Activated T-cell treated with anti-CD3 and anti-CD28 coated beads for 48 hours (primary cell): ENCODE data around the gene DTD1.
A peak's percentile ranks its signal among the peaks of the same experiment; 100 is the strongest.

ENCODE experiments used
- DNase-seq: peaks from one replicate; pipeline ENCODE4 v3.0.0-alpha.2; 2020; ENCODE audit warnings: low read depth

Gene DTD1

GRCh38 chr20:18587665-18588573 lies at the start of gene DTD1:
Gene DTD1, plus strand, starts transcription at chr20:18588054. Its CDS starts 19 bp downstream, at chr20:18588073.
- peak; percentile 92 for DNase-seq

- DNase-seq: no peak
Measured at GRCh38 chr20:18541741-18542140, 46.1 kb upstream of the DTD1 start.

- no peak for DNase-seq
Measured at GRCh38 chr20:18543216-18543615, 44.6 kb upstream of the DTD1 start.

GRCh38 chr20:18543932-18544331 lies 43.9 kb upstream of the DTD1 start:
- no peak for DNase-seq

DNA sequence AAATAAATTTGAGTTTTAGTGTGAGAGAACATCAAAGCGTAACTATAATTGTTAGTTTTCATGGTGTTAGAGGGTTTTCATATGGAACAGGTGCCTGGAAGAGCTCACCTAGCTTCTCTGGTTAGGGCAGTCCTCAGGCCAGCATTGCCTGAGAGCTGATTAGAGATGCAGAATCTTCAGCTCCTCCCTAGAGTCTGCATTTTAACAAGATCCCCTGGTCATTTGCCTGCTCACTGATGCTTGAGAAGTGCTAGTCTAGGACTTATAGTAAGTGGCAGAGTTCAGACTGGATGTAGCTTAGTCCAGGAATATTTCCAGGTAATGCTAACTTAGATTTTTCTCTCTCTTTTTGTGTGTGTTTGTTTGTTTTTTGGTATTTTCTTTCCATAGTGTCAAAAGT lies 42.3 kb upstream of the DTD1 start:
- DNase-seq: no peak

DNA sequence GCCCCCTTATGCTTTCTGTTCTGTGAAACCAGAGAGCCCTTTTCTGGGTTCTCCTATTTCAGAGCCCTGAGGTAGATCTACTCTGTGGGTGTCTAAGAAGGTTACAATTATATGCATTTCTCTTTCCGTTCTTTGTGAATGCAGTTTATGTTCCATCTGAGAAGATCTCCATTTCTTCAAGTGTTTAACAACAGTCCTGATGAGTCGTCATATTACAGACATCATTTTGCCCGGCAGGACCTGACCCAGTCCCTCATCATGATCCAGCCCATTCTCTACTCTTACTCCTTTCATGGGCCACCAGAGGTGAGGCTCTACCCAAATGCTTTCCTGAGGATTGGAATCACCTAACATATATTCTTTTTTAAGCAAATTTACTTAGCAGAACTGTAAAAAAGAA lies 39.4 kb upstream of the DTD1 start:
- no peak for DNase-seq

DNA sequence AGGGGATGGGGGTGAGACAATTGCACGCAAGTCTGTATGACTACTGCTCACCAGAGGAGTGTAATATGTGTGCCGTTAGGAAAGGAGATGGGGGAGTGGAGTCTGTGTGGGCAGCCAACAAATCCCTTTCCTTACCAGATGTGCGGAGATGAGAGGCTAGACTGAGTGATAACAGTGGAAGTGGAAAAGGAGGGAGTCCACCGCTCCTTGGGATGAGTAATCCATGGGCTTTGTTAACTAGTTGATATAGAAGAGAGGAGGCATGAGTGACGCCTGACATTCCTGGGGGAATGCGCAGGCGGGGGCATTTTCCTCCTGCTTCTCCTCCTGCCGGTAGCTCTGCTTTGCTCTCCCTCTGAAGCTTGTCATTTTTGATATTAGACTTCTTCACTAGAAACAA lies 34.1 kb upstream of the DTD1 start:
- DNase-seq: no peak

DNA sequence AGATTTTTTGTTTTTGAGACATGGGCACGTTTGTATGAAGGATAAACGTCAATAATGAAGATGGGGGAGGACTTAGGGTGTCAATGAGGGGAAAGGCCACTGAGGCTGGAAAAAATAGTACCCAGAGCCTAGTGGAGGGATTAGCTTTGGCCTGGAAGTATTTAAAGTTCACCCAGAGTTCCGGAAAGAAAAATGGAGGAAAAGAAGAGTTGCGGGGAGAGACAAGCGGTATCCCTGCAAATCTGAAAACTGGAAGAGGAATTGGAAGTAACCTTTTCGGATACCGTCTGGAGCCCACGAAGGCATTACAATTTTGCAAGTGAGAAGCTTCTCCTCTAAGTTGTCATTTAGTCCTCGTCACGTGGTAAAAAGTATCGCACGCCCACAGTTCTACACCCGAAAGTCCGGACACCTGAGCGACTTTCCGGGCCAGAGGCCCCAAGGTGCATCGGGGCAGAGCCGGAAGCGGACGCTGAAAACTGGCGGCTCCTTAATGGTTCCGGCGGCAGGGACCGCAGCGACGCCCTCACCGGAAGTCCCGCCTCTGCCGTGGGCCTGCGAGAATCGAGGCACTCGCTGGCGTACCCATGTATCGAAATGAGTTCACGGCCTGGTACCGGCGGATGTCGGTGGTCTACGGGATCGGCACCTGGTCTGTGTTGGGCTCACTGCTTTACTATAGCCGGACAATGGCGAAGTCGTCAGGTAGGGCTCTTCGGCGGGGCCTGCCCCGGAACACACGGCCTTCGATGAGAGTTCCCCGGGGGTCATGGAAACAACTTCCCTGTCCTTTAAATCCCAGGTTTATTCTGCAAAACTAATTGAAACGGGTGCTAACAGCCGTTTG lies 20.7 kb upstream of the DTD1 start, which contains the start of gene SMIM26:
SMIM26 (plus strand) TSS at position 541 of the 847 bp plus-strand sequence; CDS start at position 588, 47 bp downstream.
- peak; percentile 93 for DNase-seq

- DNase-seq: no peak
Measured at GRCh38 chr20:18567739-18568091, 20.1 kb upstream of the DTD1 start.

DNA sequence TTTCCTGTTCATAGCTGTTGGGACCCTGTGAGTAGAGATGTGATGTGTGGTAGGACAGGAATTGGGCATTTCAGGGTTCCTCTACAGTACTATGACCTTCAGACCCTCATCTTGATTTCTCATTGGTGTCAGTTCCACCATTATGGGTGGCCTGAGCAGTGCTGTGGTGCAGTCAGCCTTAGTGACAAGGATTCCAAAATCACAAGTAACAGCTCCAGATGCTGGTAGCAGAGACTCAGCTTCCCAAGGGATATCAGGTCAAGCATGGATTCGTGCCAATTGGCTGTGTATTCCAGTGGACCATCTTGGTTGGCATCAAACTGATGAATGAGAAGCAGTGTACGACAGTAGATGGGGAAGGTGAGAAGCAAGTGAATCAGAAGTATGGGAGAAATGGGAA lies 16.8 kb upstream of the DTD1 start:
- no peak for DNase-seq

- DNase-seq: no peak
Measured at GRCh38 chr20:18571578-18571977, 16.3 kb upstream of the DTD1 start.

GRCh38 chr20:18577942-18578341 lies 9.9 kb upstream of the DTD1 start:
- no peak for DNase-seq

DNA sequence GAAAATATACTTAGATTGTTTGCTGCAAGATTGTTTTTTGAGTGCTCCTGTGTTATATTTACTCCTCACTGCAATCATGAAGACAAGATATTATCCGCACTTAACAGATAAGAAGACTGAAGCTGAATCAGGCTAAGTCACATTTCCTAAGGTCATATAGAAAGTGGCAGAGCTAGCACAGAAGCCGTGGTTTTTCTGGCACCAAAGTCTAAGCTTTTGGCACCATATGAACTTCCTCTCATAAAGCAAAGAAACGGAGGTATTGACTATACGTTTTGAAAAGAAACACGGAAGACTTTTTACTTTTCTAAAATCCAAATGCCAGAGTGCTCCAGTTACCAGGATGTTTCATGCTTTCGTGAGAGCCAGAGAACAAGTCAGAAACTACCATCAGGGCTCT lies 9.3 kb upstream of the DTD1 start:
- DNase-seq: no peak

DNA sequence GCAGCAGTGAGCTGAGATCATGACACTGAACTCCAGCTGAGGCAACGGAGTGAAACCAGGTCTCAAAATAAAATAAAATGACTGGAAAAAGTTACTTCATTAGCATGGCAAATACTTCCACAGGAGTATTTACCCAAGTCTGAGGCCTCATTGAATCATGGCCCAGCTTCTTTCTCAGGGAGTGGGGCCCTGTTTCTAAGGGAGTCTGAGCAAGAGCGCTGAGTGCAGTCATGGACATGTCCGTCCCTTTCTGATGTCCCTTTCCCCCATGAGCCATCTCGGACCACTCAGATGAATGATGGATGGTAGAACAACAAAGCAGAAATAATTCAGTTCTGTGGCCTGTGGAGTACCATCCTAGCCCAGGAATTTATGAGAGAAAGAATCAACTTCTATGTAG lies 7.8 kb upstream of the DTD1 start:
- no peak for DNase-seq

GRCh38 chr20:18585134-18585533 lies 2.7 kb upstream of the DTD1 start:
- no peak for DNase-seq

- DNase-seq: no peak
Measured at GRCh38 chr20:18588574-18588933, 700 bp downstream of the DTD1 start.

DNA sequence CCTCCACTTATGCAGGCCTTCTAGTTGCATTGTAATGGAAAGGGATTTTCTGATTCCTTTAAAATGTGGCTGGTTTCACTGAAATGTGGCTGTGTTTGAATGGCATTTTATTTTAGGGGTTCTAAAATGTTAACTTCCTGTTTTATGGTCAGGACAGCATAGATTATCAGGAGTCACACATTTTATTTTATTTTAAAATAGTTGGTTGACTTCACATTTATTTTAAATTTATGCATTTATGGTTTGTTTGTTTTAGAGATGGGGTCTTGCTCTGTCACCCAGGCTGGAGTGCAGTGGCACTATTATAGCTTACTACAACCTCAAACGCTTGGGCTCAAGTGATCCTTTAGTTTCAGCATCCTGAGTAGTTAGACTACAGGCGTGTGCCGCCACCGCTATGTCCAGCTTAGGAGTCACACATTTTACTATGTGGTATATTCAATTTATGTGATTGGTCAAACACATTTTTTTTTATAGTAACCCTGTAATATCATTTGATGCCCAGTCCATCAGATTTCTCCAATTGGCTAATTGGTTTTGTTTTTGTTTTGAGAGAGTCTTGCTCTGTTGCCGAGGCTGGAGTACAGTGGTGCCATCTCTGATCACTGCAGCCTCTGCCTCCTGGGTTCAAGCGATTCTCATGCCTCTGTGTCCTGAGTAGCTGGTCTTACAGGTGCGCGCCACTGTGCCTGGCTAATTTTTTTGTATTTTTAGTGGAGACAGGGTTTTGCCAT lies 2.3 kb downstream of the DTD1 start:
- no peak for DNase-seq

- no peak for DNase-seq
Measured at GRCh38 chr20:18596270-18596669, 8.4 kb downstream of the DTD1 start.

- DNase-seq: no peak
Measured at GRCh38 chr20:18609741-18610140, 21.9 kb downstream of the DTD1 start.

DNA sequence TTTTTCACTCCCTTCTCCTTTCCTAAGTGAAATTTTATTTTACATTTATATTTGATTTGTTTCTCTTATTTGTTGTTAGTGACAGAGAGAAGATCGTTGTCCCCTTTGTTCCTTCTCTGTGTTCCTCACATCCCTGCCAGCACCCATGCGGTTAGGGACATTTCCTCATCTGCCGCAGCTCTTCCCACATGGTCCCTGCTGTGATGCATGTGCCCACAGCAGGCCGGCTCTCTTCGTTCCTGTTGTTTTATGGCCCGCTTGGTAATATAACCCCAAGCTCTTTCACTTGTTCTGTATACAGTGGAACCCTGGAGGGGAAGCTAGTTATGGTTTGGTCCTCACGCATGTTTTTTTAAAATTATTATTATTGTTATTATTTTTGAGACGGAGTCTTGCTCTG lies 23.6 kb downstream of the DTD1 start:
- no peak for DNase-seq

GRCh38 chr20:18613553-18613952 lies 25.7 kb downstream of the DTD1 start:
- no peak for DNase-seq

DNA sequence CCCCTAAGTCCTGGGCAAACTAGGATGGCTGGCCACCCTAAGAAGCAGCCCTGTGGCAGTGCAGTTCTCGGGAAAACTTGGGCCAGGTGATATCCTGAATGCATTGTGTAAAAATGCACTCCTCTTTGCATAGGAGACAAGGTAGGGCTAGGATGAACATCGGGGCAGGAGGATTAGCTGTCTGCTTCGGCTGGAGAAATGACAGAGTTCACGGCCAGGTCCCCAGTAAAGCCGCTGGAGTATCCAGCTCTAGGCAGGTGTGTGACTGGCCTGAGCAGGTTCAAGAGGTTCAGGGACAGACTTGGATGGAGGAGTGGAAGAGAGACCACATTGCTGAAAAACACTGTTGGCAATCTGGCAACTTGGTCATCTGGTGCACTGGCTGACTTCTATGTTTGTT lies 26.4 kb downstream of the DTD1 start:
- no peak for DNase-seq
